HG03558 (cell line): ENCODE data around the gene SLC39A3.
"Not testable (repeated sequence)": the region's sequence is repeated elsewhere in the genome, so short reads cannot be mapped to it uniquely, and the experiment has no call there.

Experiments used
- ATAC-seq: cut with Tn5 transposase; IDR thresholded peaks from one replicate; pipeline ENCODE4 v1.9.1; 2021; ENCODE audit warnings: moderate number of reproducible peaks; ENCODE audit not compliant: unreplicated experiment; ENCODE audit errors: extremely low read depth

SLC39A3 gene

GRCh38 chr19:2724148-2724557 is 15.7 kb downstream of the SLC39A3 start:
- no peak for ATAC-seq

- no peak for ATAC-seq
Observed at GRCh38 chr19:2723747-2724146, 16.1 kb downstream of the SLC39A3 start.

- ATAC-seq = no peak
Observed at GRCh38 chr19:2723345-2723715, 16.5 kb downstream of the SLC39A3 start.

DNA sequence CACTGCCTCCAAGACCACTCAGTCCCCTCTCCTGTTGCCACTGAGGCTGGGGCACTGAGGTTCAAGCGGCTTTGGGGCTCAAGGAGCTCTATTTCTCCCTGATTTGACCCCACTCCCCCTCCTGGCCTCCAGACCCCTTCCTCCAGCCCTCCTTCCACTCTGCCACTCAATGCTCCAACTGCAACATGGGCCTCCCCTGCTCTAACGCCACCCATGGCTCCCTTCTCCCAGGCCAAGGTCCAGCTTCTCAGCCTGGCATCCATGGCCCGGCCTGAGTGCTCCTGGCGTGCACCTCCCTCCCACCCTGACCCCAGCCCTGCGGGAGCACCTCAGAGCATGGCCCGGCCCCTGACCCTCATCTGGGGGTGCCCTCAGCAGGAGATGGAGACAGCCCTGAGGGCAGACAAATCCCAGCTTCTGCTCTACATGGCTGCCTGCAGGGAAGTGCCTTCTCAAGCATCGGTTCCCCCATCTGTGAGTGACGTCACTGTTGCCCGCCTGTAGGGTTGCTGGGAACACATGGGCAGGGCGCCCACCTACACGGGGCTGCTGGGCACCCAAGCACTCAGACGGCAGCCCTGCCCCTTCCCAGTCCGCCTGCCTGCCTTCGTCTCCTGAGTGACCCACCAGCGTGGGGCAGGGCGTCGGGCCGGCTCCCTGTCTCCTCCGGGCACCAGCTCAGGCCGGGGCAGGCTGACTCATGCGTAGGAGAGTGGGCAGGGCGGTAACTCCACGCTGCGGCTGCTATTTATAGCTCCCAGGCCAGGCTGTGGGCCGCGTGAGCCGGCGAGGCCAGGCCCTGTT is 17.1 kb downstream of the SLC39A3 start:
- no peak for ATAC-seq

DNA sequence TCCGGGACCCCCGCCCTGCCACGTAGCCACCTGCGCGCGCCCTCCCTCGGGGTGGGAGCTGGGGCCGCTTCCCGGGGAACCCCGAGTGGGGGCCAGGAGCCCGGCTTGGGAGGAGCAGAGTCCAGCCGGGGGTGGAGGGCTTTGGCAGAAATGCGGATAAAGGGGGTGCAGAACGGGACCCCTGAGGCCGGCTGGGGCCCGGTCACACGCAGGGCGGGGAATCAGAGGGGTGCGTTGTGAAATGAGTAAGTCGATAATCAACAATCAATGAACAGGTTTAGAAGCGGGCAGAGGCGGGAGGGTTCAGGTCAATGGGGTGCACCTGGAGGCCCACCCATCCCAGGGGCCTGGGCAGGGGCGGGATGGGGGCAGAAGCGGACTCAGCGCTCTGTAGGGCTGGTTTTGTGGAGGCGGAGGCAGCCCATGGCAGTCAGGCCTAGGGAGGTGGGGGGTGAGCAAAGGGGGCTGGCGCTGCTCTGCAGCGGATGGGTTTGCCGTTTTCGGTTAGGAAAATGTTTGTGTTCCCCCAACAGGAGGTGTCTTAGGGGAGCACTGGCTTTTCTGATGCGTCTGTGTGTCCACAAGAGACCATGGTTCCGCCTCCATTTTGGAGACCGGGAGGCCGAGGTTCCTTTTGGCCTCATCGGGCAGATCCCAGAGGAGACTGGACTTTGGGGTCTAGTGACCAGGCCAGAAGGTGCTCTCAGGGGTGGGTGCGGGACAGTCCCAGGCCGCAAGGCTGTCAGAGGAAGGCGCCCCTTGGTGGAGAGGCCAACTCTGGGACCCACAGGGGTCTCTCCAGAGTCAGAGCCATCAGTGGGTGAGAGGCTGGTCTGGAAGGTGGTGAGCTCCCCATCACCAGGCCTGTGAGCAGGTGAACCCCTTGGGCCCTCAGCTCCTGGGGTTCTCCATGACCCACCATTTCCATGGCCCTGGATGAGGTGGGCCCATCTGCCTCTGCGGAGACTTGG is 18.0 kb downstream of the SLC39A3 start:
- ATAC-seq = no peak

DNA sequence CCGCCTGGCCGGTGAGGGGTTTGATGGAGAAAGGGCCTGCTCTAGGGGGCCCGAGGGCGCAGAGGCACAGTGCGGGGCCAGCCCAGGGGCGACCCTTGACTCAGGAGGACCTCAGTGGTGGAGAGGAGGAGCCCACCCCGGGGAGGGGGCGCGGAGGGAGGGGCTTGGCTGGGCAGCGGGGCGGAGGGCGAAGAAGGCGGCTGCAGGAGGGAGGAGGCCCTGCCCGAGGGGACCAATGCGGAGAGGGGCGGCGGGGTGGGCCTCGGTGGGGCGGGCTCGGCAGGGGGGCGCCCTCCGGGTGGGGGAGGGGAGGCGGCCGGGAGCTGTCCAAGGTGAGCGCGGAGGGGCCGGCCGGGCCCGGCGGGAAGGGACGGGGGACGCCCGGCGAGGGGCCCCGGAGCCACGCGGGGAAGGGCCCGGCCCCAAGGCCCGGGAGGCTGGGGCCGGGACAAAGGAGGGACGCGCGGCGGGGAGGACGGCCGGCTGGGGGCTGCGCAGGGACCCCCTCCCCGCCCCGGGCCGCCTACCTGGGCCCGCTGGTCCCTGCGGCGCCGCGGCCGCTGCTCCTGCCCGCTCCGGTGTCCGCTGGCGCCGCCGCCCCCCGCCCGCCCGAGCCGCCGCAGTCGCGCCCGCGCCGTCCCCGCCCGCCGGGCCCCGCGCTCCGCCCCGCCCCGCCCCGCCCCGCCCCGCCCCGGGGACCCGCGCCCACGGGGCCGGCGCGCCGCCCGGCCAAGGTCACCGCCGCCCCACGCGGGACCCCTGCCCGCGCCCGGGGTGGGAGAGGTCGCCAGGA is 18.8 kb downstream of the SLC39A3 start, which contains the start of gene DIRAS1:
Gene DIRAS1 (minus strand): TSS at position 596 of the 793 bp plus-strand sequence. CDS start 3,566 bp downstream, outside the sequence.
- ATAC-seq = no peak

DNA sequence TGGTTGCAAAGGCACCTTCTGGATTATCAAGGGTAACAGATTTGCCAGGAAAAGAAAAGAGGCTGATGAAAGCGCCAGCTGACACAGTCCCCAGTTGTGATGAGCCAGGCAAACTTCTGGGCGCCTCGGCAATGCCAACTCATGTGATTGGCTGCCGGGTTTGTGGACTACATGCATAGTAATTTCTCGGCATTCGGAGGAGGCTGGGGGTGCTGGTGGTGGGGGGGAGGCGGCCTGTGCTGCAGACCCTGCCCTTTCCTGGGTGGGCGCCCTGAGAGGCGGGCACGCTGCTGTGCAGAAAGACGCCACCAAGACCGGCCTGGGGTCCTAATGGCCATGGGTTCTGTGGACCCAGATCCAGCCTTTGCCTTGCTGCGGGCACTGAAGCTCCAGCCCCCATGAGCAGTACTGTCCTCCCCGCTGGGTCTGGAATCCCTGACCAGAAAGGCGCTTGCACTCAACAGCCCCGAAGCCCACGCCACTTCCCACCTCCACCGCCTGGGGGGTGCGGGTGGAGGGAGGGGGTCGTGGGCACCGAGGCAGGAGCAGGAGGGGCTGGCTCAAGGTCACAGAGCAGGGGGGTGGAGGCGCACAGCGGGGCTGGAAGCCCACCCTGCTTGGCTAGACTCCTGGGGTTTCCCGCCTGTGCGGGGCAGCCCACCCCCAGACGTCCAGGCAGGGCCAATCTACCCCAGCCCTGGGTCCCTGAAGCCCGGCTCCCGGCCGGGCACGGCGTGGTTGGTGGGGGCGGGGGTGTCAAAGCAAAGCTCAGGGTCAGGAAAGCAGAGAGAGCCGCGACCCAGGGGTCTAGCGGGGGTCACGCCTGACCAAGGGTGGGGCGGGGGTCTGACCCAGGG is 19.7 kb downstream of the SLC39A3 start:
- ATAC-seq = no peak

DNA sequence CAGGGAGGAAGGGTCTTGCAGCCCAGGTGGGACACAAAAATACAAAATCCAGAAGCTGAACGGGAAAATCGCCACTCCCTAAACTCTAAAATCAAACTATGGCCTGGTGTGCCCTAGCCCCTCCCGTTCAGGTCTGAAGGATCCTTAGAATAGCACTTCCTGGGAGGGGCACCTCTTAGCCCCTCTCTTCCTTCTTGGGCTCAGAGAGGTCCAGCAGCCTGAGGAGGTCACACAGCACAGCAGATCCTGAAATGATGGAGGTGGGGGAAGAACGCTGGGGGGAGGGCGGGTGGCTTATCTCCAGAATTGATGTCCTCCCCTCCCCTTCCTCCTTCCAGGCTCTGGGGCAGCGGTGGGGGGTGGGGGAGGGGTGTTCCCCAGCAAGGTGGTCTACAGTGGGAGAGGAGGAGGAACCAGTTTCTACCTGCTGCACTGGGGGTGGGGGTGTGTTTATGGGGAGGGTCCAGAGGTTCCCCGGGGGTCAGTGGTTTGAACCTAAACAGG is 20.5 kb downstream of the SLC39A3 start:
- no peak for ATAC-seq

- ATAC-seq = no peak
Observed at GRCh38 chr19:2717638-2718541, 21.9 kb downstream of the SLC39A3 start.

DNA sequence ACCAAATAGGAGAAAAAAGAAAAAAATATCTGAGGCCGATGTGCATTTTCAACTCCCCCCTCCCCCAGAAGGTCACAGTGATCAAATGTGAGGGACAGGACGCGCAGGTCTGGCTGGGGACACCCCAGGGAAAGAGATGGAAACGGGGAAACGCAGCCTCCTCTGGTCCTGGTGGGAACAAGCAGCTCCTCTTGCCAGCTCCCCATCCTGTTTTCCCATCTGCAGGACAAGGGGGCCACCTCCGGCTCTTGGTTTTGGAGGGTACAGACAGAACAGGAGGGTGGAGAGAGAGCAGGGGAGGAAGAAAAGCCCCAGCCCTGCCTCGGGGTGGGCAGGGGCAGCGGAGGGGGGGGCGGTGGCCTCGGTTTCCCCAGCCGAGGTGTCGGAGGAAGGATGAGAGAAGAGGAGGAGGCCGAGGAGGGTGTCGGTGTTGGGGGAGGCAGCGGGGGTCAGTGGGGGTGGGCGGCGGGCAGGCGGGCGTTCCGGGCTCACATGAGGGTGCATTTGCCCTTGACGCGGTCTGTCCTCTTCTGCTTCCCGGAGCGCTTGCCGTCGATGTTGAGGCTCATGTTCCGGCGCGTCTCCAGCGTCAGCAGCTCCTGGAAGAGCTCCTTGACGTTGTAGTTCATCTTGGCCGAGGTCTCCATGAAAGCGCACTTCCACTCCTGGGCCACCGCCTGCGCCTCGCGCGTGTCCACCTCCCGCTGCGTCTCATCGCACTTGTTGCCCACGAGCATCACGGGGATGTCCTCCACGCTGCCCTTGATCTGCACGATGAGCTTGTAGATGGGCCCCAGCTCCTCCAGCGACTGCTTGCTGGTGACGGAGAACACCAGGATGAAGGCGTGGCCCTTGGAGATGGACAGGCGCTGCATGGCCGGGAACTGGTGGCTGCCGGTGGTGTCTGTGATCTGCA is 22.8 kb downstream of the SLC39A3 start:
- no peak for ATAC-seq

GRCh38 chr19:2716275-2716650 is 23.6 kb downstream of the SLC39A3 start:
- ATAC-seq = no peak

DNA sequence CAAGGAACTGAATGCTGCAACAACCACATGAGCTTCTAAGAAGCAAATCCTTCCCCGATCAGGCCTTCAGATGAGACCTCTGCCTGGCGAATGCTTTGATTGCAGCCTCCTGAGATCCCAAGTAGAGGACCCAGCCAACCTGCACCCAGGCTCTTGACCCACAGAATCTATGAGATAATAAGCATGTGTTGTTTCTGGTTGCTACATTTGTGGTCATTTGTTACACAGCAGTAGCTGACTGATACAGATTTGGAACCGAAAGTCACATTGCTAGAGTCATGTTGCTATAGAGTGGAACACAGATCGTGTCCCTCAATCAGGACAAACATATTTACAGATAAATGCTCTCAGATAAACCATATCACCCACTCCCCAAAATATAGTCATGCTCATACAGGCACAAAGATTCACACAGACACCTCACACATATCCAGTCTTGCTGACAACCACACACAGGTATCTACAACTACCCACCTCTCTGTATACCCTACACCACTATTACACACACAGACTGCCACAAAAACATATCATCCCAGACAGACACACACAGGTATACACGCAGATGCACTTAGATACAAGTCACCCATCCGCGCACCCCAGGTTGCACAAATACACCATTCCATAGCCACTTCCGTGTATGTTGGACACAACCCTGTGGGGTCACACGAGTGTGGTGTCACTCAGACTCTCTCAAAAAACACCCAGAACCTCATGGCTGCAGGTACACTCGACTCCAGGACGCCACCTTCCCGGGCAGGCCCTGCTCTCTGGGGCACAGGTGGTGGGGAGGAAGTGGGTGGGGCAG is 24.1 kb downstream of the SLC39A3 start:
- ATAC-seq = no peak

GRCh38 chr19:2714531-2715269 is 25.1 kb downstream of the SLC39A3 start:
- no peak for ATAC-seq

- not testable (repeated sequence) for ATAC-seq
Observed at GRCh38 chr19:2714102-2714501, 25.7 kb downstream of the SLC39A3 start.

DNA sequence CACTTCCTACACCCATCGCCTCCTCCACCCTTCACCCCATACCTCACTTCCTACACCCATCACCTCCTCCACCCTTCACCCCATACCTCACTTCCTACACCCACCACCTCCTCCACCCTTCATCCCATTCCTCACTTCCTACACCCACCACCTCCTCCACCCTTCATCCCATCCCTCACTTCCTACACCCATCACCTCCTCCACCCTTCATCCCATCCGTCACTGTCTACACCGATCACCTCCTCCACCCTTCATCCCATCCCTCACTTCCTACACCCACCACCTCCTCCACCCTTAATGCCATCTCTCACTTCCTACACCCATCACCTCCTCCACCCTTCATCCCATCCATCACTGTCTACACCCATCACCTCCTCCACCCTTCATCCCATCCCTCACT is 26.6 kb downstream of the SLC39A3 start:
- ATAC-seq = not testable (repeated sequence)

GRCh38 chr19:2711875-2712205 is 28.0 kb downstream of the SLC39A3 start:
- ATAC-seq = no peak
